GM12878 (cell line): ENCODE results near the gene PUDP. TPM values are rescaled to one million over a fixed set of nuclear protein-coding genes. Genes with fewer than 3 reads are reported as not detected.

ENCODE experiments used
- ATAC-seq: fragments of 200-7000 bp; cut with Tn5 transposase; 3 replicates; pipeline ENCODE4 v1.9.1; 2020; ENCODE audit warnings: mild to moderate bottlenecking, moderate library complexity
- BruUV-seq: library from RNA; stranded (reverse); fragments of 400-500 nt; replicated peaks from 2 replicates; lab custom pipeline; 2021; lab: Mats Ljungman, UMichigan
- CTCF ChIA-PET: fragments of 300-600 bp; sonication (Branson Sonifier 250); formaldehyde crosslinking; extraction: SDS; loops from one replicate; lab custom pipeline; 2021; ENCODE audit warnings: inconsistent platforms; lab: Yijun Ruan, JAX
- POLR2A ChIA-PET: fragments of 350-600 bp; formaldehyde crosslinking; extraction: SDS; loops from one replicate; lab custom pipeline; 2021; ENCODE audit warnings: inconsistent platforms; lab: Charles Lee
- RAD21 ChIA-PET: fragments of 300-600 bp; sonication (Branson Sonifier 250); formaldehyde crosslinking; loops from one replicate; lab custom pipeline; 2023; ENCODE audit warnings: antibody characterized with exemption; ENCODE audit not compliant: unreplicated experiment; lab: Charles Lee
- SMC1A ChIA-PET: fragments of 300-600 bp; sonication (Branson Sonifier 250); formaldehyde crosslinking; loops from one replicate; lab custom pipeline; 2023; ENCODE audit not compliant: unreplicated experiment, uncharacterized antibody; lab: Charles Lee
- DNase-seq: peaks from one replicate; pipeline ENCODE4 v3.0.0-alpha.2; 2011; ENCODE audit warnings: low read depth, low spot score
- FAIRE-seq: peaks from 3 replicates; lab custom pipeline; 2011; peaks lifted over from hg19 to GRCh38; lab: Jason Lieb, UNC
- H2AFZ ChIP-seq: 2 replicates; pipeline ENCODE4 v1.6.0; 2011; ENCODE audit warnings: low read depth, low read length, control low read depth; ENCODE audit not compliant: control insufficient read depth
- H3K27ac ChIP-seq: 2 replicates; pipeline ENCODE4 v1.5.1; 2011; ENCODE audit warnings: control low read depth; ENCODE audit not compliant: control insufficient read depth, insufficient read depth
- H3K27me3 ChIP-seq, 2 experiments: replicated peaks in 1 of 2; 2 replicates each; pipeline versions ENCODE4 v1.6.0 to v1.6.1; 2011; ENCODE audit warnings: low read length in 1 of 2; ENCODE audit not compliant: control insufficient read depth in 2 of 2, insufficient read depth in 2 of 2
- H3K36me3 ChIP-seq, 2 experiments: 2 replicates each; pipeline ENCODE4 v1.5.1; 2011; ENCODE audit warnings: low read length in 1 of 2; ENCODE audit not compliant: control insufficient read depth in 2 of 2, insufficient read depth in 2 of 2
- H3K4me1 ChIP-seq: 2 replicates; pipeline ENCODE4 v1.6.1; 2011; ENCODE audit warnings: mild to moderate bottlenecking, low read length, moderate library complexity, mixed read lengths; ENCODE audit not compliant: control insufficient read depth, insufficient read depth
- H3K4me2 ChIP-seq: 2 replicates; pipeline ENCODE4 v1.6.0; 2011; ENCODE audit warnings: control low read depth; ENCODE audit not compliant: control insufficient read depth, insufficient read depth
- H3K4me3 ChIP-seq: fragments of 200-600 bp; sonication (generic); 2 replicates; pipeline ENCODE4 v1.5.1; 2016
- H3K79me2 ChIP-seq: 2 replicates; pipeline ENCODE4 v1.6.0; 2011; ENCODE audit warnings: low read length; ENCODE audit not compliant: control insufficient read depth, insufficient read depth
- H3K9ac ChIP-seq: 2 replicates; pipeline ENCODE4 v1.8.0; 2011; ENCODE audit warnings: low read length, control low read depth, mixed read lengths; ENCODE audit not compliant: control insufficient read depth, insufficient read depth
- H3K9me3 ChIP-seq: replicated peaks from 3 replicates; pipeline ENCODE4 v1.5.1; 2011; ENCODE audit warnings: mild to moderate bottlenecking, low read length; ENCODE audit not compliant: control insufficient read depth, insufficient read depth
- H4K20me1 ChIP-seq: 2 replicates; pipeline ENCODE4 v1.6.0; 2011; ENCODE audit not compliant: control insufficient read depth, insufficient read depth
- ATF2 ChIP-seq: IDR thresholded peaks from 2 replicates; pipeline ENCODE4 v1.6.1; 2012; ENCODE audit warnings: low read length, inconsistent platforms
- EZH2 ChIP-seq: IDR thresholded peaks from 2 replicates; pipeline ENCODE4 v1.6.1; 2012; ENCODE audit warnings: low read depth, mild to moderate bottlenecking, control low read depth, inconsistent platforms, low read length, borderline replicate concordance; ENCODE audit not compliant: control insufficient read depth
- FOXK2 ChIP-seq: fragments of 450-650 bp; IDR thresholded peaks from 2 replicates; pipeline ENCODE4 v1.6.1; 2017; ENCODE audit warnings: mild to moderate bottlenecking, moderate library complexity
- GATAD2B ChIP-seq: fragments of 450-650 bp; conservative IDR thresholded peaks from 2 replicates; pipeline ENCODE4 v1.6.1; 2017; ENCODE audit warnings: low read depth, mild to moderate bottlenecking, moderate library complexity
- PRDM15 ChIP-seq: fragments of 450-650 bp; formaldehyde crosslinking; IDR thresholded peaks from 2 replicates; pipeline ENCODE4 v1.4.0; 2020; ENCODE audit warnings: mild to moderate bottlenecking, moderate library complexity
- RUNX3 ChIP-seq: IDR thresholded peaks from 2 replicates; pipeline ENCODE4 v1.6.1; 2012; ENCODE audit warnings: low read length, inconsistent platforms
- SIN3A ChIP-seq: IDR thresholded peaks from 2 replicates; pipeline ENCODE4 v1.6.1; 2012; ENCODE audit warnings: low read depth, low read length, improper control_type of control experiment
- TAF1 ChIP-seq: IDR thresholded peaks from 2 replicates; pipeline ENCODE4 v1.6.1; 2011; ENCODE audit warnings: mild to moderate bottlenecking, low read depth, low read length, borderline replicate concordance
- WGBS: methylation state at CpG from one replicate; pipeline ENCODE4 v1.1.6; 2016; ENCODE audit warnings: low lambda C conversion rate; ENCODE audit not compliant: insufficient replicate concordance, insufficient coverage; ENCODE audit errors: missing lambda C conversion rate; 5-methylcytosine and 5-hydroxymethylcytosine counted together
- in situ Hi-C: fragments of 300-500 bp; cut with MboI; formaldehyde crosslinking; loops from 9 replicates; pipeline ENCODE4 v1.14.3; 2018; ENCODE audit warnings: mixed read lengths
- intact Hi-C: fragments of 100-400 bp; cut with micrococcal nuclease; formaldehyde crosslinking; loops from one replicate; pipeline ENCODE4 v1.14.2; 2022; ENCODE audit not compliant: unreplicated experiment
- polyA plus RNA-seq, 11 experiments: library from polyadenylated mRNA; depleted of rRNA in 4 of 11; unstranded in 6 of 11; stranded (reverse) in 5 of 11; fragments of >200 nt; fragmentation: Nextera tagmentation in 4 of 11; fragmentation: Illumina TruSeq in 1 of 11; extraction: Ambion mirVana in 4 of 11; extraction: Trizol in 1 of 11; gene quantifications; 1 replicate in 1 of 11; 2 replicates in 10 of 11; pipeline versions ENCODE4 v1.2.1 to v1.2.3, GENCODE V29; 2011 to 2016; ENCODE audit warnings: inconsistent platforms in 2 of 11, missing spikeins in 2 of 11, low read depth in 1 of 11
- total RNA-seq, 4 experiments: library from RNA; depleted of rRNA in 3 of 4; stranded (reverse); fragments of >200 nt in 3 of 4; fragmentation: Illumina TruSeq in 1 of 4; extraction: Trizol in 1 of 4; gene quantifications; 2 replicates each; pipeline versions ENCODE4 v1.2.1 to v1.2.3, GENCODE V29; 2013 to 2021

PUDP gene
- total and polyA plus RNA-seq, 10 of the 15 experiments (the other 5 are each of a cell fraction or from before 2014, with no cell fraction given) = 30.8 to 83.5 (median 61.7) TPM

GRCh38 chrX:7154041-7154597 lies 6.2 kb upstream of the PUDP start:
- no peaks in the 10 kb centered on the region for H3K79me2 ChIP-seq
- intact Hi-C loops (no loop called here), in situ Hi-C loops (no loop called here)
- DNase-seq = no peak
- H2AFZ ChIP-seq = no peak overlapping the region
- H3K4me1 ChIP-seq = peaks cover 5% of the 10 kb centered on the region; the same call in 1 of the 2 replicates
- H3K36me3 ChIP-seq = no peaks in the 10 kb centered on the region; a peak in 1 of 4 replicates
- no peak overlapping the region for H3K4me3 ChIP-seq
- no TSS peak for BruUV-seq
- H3K9me3 ChIP-seq = no peaks in the 10 kb centered on the region
- ChIA-PET RAD21 (interaction anchor here (1.1 kb wide), 1 partner anchor 10 kb away, joined by 3 read pairs; no protein-coding TSS in a partner anchor), CTCF (interaction anchor here (0.9 to 1.4 kb wide), 3 partner anchors 13 to 432 kb away, joined by 3 to 5 read pairs (median 3); no protein-coding TSS in a partner anchor), SMC1A (interaction anchor here (0.8 to 1.6 kb wide), 3 partner anchors 7 to 191 kb away, joined by 3 to 4 read pairs (median 3); no protein-coding TSS in a partner anchor), POLR2A (no interaction called here)
- no peak overlapping the region for H3K27ac ChIP-seq
- no peaks in the 10 kb centered on the region for H3K27me3 ChIP-seq
- H3K9ac ChIP-seq = no peak overlapping the region
- H4K20me1 ChIP-seq = no peaks in the 10 kb centered on the region
- no peak for FAIRE-seq
- no peak overlapping the region for H3K4me2 ChIP-seq
- no peak for ATAC-seq
- no peak for TF ChIP-seq FOXK2
- TF ChIP-seq GATAD2B = no peak
- TF ChIP-seq PRDM15 (CRISPR knock-in tag) = no peak
- no peak for TF ChIP-seq EZH2
- TF ChIP-seq SIN3A = no peak
- no peak for TF ChIP-seq ATF2
- TF ChIP-seq TAF1 = no peak
- no peak for TF ChIP-seq RUNX3
- WGBS = 91% methylated on average over 7 of the region's 7 CpGs
